ENCODE measurements around the gene MNT.

MNT gene

GRCh38 chr17:2362881-2363280, 38.0 kb downstream of the MNT start:
- DNase-seq (ENCODE audit: low spot score) = no peak

- DNase-seq (ENCODE audit: low spot score) = no peak
Observed at GRCh38 chr17:2362416-2362815, 38.4 kb downstream of the MNT start.

DNA sequence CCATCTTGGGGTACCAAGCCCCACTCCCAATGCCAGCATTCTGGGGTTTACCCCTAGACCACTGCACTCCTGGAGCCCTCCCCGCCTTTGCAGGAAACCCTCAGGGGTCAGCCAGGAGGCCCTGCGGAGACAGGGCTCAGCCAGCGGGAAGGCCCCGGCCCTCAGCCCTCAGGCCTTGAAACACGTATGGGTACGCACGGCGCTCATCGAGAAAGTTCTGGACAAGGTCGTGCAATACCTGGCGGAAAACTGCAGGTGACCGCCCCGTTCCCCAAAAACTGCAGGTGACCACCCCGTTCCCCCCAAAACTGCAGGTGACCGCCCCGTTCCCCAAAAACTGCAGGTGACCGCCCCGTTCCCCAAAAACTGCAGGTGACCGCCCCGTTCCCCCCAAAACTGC, 38.8 kb downstream of the MNT start:
- DNase-seq (ENCODE audit: low spot score) = no peak

DNA sequence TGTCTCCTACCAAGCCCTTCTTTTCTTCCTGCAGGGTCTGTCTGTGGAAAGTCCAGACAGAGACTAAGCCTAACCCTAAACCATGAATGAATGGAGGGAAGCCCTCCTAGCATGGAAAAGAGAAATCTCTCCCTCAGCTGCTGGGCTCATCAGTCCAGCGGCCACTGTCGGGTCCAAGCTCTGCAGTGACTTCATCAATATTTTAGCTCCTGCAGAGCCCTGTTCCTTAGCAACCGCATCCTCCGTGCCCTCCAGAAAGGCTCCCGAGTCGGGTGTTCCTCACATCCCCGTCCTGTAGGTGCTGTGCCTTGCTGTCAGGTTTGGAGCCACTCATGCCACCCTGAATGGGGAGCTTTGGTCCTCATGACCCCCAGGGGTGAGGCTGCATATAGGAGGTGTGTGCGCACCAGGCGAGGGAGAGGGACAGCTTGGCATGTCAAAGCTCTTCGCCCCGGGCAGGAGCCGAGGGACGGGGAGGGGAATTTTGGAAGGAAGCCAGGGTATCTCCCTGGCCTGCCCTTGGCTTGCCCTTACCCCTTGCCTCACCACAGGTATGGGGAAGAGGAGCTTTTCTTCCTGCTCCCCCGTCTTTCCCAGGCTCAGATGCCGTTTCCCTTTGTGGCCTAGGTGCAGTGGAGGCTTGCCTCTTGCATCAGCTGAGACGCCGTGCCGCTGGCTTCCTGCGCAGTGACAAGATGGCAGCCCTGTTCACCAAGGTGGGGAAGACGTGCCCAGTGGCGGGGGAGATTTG, 39.7 kb downstream of the MNT start:
- no peak for DNase-seq (ENCODE audit: low spot score)

- DNase-seq (ENCODE audit: low spot score) = no peak
Observed at GRCh38 chr17:2357931-2358434, 42.9 kb downstream of the MNT start.

GRCh38 chr17:2357237-2357636, 43.6 kb downstream of the MNT start:
- DNase-seq (ENCODE audit: low spot score) = no peak

- no peak for DNase-seq (ENCODE audit: low spot score)
Observed at GRCh38 chr17:2354311-2354710, 46.5 kb downstream of the MNT start.

GRCh38 chr17:2351269-2351668, 49.6 kb downstream of the MNT start:
- DNase-seq (ENCODE audit: low spot score) = no peak

GRCh38 chr17:2347805-2348685, 52.8 kb downstream of the MNT start:
- DNase-seq (ENCODE audit: low spot score) = peak; percentile 75

DNA sequence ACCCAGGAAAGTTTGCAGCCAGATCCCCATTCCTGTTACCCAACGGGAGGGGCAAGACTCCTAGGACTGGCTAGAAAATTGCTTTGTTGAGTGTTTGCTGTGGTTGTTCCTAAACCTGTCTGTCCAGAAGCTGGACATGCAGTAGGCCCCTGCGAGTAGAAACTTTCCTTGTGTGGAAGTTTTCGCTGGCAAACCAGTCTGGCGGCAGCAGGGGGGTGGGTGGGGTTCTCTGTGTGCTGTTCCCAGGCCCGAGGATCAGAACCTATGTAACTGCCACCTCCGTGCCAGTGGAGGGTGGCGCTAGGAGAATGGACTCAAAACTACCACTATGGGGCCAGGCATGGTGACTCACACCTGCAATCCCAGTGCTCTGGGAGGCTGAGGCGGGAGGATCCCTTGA, 54.4 kb downstream of the MNT start:
- no peak for DNase-seq (ENCODE audit: low spot score)

- DNase-seq (ENCODE audit: low spot score) = no peak
Observed at GRCh38 chr17:2344528-2344927, 56.3 kb downstream of the MNT start.

- no peak for DNase-seq (ENCODE audit: low spot score)
Observed at GRCh38 chr17:2343421-2343820, 57.4 kb downstream of the MNT start.

GRCh38 chr17:2338315-2338657, 62.6 kb downstream of the MNT start:
- no peak for DNase-seq (ENCODE audit: low spot score)

GRCh38 chr17:2337544-2338314, 63.1 kb downstream of the MNT start:
- DNase-seq (ENCODE audit: low spot score) = peak; percentile 80

DNA sequence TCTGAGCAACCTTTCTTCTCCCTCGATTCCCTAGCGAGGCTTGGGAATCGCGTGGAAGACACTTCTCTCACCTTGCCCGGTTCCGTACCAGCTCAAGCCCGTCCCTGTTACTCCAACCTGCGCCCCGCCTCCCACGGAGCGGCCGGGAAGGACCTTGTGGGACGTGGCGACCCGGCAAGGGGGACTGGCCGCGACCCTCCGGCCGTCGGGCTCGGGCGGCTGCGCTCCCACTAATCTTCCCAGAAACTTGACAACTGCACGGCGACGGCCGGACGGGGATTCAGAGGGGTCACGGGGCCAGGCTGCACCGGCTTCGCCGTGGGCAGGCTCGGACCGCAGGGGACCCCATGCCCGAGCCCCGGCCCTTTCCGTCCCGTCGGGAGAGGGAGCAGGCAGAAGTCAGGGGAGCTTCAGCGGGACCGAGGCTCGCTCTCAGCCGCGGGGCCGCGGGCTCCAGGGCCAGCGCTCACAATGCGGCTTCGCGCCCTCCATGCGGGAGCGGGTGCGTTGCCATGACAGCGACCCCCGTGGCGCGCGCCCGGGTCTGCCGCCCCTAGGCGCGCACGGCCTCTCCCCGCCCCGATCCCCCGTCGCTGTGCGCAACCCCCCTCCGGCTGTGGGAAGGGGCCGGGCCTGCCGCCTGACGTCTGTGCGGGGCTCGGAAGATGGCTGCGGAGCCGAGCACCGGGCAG, 63.9 kb downstream of the MNT start, which contains the start of gene SGSM2:
TSS of gene SGSM2 (plus strand) at position 650 of the 692 bp plus-strand sequence. CDS start 188 bp downstream, outside the sequence.
- peak; percentile 90 for DNase-seq (ENCODE audit: low spot score)

- peak; percentile 92 for DNase-seq (ENCODE audit: low spot score)
Observed at GRCh38 chr17:2336215-2336851, 64.5 kb downstream of the MNT start, which contains the start of gene TSR1. Gene TSR1, minus strand, starts transcription at chr17:2336457. Its CDS starts 30 bp downstream, at chr17:2336427.

DNA sequence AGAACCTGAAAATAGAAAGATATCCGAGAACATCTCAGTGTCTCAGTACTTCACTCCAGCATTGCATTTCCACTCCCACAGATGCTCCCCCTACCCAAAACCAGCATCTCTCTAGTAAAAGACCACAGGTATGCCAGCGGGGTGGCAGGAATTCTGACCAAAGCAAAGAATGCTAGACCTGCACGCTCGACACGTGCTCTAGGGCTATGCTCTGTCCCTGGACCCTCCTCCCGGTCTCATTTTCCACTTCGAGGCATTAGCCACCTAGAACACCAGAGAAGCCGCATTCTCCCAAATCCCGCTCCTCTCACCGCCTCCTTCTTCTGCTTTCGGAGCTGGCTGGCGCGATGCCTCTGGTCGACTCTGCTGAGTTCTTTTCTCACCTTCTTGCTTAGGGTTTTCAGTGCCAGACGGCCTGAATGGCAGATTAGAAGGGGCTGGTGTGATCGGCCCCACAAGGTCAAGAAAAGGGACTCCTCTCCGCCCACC, 65.1 kb downstream of the MNT start:
- no peak for DNase-seq (ENCODE audit: low spot score)
